Measurements from ENCODE around the gene GUCY2C.

GUCY2C gene

DNA sequence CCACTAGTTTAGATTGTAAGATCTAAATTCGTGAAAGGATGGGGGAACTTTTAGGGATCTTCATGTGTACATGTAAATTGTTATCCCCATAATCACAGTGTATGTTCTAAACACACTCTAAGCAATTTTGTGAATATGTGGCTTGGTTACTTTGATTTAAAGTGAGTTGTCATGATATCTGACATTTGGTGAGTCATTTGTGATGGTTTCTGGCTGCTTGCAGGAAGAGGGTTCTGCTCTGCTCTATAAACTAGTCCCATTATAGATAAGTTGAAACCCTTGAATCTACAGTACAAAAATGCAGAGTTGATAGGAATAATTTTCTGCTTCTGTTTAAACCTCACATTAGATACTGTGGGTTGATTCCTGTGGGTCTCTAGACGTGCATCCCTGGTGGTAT, 14.8 kb downstream of the GUCY2C start:
- DNase-seq (ENCODE audit: low read depth): no peak

DNA sequence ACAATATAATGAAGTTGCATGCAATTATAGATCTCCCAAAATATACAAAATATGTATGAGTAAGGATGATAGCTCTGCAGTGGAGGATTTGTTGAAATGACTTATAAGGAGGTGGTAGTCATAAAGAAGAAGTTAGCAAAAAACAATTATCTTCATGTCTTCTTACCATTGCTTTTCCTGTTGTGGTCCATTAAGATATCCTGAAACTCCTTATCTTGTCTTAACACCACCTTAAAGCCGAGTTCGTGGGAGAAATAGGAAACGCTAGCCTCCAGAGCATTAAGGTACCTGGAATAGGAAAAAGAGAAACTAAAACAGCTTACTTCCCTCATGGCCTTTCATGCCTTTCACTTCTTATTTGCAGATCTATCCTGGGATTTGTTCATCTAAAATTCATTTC, 15.2 kb downstream of the GUCY2C start:
- DNase-seq (ENCODE audit: low read depth): no peak

DNA sequence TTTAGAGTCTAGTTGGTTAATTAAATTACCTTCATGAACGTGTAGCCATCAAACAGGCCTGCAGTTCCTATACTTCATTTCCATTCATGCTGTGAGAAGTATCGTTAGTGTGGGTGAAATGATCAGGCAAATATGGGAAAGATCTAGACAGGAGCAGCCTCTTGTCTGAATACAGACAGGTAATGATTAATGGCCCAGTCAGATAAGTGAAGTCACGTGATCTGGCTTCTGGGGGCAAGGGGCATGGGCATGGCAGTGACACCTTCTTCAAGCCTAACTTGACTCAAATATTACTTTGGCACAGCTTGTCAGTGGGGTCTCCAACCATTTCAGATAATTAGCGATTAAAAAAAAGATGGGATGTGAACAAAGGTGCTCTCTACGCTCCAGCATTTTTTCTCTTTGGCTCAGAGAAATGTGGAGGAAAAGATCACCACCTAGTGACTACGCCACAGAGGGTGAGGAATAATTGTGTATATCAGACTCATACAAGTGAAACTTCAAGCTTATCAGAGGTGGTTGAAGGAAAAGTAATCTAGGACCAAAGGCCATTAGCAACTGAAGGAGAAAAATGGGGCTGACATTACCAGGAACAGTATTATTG, 17.8 kb downstream of the GUCY2C start:
- no peak for DNase-seq (ENCODE audit: low read depth)

DNA sequence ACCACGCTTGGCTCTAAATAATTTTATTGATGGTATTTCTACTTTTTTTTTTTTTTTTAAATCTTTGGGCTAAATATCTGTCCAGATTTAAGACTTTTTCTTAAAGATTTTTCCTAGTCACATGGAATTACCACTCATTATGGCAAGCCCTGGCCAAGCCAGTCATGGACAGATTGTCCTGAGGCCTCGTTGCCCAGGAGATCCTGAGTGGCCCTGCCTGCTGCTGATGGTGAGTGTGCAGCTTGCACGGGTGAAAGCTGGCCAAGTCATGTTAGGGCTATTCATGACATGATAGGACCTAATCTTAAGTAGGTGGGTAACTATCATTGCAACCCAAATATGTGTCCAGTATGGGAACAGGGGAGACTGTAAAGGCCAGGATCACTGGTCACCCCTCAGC, 27.8 kb downstream of the GUCY2C start:
- no peak for DNase-seq (ENCODE audit: low read depth)

DNA sequence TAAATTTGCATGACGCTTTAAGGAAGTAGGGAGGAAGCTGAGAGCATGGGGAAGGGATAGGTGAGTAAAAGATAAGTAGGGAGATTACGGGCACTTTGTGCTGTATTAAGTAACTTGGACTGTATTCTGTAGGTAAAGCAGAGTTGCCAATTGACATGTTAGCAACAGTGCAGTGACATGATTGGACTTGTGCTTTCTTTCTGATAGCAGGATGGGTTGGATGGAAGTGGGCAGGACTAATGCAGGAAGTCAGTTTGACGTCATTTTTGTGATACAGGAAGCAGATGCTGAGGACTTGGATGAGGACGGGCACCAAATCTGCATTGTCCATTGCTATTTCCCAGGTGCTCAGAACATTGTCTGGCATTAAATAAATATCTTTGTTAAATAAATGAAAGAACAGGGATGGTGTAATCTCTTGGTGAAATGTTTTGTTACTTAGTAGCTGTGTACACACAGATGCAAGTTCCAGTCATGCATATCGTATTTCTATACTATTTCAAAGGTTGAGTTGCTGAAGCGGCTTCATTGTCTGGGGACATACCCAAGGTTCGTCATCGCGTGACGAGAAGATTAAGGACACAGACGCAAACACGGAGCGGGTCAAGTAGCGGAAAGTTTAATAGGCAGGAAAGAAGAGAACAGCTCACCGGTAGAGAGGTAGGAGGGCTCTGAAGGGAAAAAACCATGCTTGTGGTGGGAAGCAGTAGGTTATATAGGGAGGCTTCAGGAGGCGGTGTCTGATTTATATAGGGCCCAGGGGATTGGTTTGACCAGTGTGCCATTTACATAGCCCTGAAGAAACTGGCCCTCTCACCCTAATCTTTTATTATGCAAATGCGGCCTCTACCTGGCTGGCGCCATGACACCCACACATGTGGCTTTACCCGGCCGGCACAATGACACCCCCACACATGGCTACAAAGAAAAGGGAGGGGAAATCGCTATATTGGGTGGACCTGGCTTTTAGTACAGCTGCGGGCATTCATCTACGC, 30.7 kb downstream of the GUCY2C start:
- DNase-seq (ENCODE audit: low read depth): no peak

DNA sequence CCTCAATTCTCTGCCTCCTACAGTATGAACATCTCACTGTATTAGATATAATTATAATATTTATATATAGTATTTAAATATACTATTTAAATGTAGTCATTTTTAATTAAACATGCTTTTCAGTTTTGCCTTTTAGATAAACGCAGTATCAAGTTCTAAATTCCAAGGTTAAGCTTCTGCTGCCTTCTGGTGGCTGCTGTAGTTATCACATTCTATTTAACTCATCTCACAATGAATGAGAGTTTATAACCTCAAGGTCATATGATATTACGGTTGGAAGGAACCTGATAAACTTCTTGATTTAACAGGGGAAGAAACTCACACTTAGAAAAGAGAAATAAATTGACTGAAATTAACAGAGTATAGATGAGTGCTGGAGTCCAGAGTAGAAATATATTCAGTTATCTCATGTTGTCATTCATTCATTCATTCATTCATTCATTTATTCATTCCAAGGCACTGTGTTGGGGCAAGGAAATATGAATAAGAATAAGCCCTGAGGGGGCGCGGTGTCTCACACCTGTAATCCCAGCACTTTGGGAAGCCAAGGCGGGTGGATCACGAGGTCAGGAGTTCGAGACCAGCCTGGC, 31.9 kb downstream of the GUCY2C start:
- DNase-seq (ENCODE audit: low read depth): no peak

DNA sequence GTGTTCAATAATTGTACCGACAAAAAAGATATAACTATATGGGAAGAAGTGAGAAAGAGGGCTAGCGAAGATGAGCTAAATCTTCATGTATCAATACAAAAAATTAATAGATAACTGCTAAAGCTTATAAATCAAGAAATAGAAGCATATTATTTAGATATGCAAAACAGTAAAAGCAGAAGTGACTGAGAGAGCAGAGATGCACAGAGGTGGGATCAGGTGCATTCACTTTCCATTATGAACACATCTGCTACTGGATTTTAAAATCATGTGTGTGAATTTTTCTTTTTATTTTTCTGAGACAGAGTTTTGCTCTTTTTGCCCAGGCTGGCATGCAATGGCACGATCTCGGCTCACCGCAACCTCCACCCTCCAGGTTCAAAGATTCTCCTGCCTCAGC, 33.4 kb downstream of the GUCY2C start:
- DNase-seq (ENCODE audit: low read depth): no peak

DNA sequence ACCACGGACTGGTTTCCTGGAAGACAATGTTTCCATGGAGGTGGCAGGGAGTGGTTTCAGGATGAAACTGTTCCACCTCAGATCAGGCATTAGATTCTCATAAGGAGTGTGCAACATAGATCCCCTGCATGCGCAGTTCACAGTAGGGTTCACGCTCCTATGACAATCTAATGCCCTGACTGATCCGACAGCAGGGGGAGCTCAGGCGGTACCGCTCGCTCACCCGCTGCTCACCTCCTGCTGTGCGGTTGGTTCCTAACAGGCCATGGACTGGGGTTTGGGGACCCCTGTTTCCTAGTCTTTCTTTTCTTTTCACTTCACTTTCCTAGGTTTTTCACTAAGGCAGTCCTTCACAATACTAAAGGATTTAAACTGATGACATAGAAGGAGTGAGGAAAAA, 39.6 kb downstream of the GUCY2C start:
- DNase-seq (ENCODE audit: low read depth): no peak

DNA sequence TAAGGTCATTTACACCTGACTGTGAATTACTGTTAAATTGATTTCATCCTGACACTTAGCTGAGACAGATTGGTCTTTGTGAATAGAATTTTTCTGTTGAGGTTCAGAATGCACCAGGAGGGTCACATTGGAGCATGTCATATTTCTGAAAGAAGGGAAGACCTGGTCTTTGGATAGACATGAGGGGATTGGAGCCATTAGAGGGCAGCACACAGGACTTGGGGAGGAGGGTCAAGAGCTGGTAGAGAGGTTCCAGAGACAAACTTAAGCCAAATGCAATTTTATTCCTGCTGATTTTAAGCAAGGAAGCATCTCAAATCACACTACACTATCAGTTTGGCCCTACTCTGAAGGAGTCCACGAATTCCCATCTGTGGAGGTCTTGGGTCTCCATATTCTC, 41.1 kb downstream of the GUCY2C start:
- no peak for DNase-seq (ENCODE audit: low read depth)

DNA sequence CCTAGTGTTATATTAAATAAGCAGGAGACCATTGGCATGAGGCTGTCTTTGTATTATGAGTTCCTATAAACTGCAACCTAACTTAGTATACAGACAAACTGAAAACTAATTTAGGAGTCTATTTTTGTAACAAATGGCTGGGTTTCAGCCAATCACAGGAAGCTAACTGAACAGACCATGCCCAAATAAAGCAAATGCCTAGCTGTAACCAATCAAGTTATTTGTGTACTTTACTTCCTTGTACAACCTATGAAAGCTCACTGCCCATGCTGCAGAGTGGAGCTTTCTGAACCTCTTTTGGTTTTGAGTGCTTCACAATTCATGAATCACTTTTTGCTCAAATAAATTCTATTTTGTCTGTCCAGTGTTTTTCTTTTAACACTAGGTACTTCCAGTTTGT, 41.6 kb downstream of the GUCY2C start:
- no peak for DNase-seq (ENCODE audit: low read depth)

DNA sequence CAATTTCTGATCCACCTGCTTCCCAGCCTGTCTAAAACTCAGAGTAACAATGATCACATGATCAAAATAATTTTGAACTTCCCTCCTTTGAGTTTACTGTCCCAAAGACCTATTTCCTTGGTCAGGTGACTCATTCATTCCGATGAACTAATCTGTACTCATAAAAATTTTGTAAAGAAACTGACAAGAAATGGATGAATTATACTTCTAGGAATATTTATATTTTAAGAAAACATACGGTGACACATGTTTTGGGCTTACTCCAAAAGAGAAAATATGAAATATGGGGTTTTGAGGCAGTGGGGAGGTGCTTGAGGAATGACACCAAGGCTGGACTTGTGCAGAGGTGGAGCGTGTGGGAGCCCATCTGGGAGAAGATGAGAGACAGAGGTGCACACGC, 42.0 kb downstream of the GUCY2C start:
- DNase-seq (ENCODE audit: low read depth): no peak

DNA sequence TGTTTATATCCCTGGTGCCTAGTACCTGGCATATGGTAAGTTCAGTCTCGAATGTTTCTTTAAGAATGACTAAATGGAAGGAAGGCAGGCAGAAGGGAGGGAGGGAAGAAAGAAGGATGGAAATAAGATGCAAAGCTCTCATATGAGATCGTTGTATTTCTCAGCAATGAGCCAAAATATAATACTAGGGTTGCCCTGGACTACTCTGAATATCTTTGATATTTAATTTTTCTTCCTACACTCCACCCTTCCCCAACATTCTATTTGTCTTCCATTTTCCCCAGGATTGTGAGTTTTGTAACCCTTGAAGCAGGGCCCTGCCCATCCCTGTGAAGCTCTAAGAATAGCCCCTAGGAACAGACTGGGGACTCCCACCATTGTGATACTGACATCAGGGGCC, 43.9 kb downstream of the GUCY2C start:
- no peak for DNase-seq (ENCODE audit: low read depth)

DNA sequence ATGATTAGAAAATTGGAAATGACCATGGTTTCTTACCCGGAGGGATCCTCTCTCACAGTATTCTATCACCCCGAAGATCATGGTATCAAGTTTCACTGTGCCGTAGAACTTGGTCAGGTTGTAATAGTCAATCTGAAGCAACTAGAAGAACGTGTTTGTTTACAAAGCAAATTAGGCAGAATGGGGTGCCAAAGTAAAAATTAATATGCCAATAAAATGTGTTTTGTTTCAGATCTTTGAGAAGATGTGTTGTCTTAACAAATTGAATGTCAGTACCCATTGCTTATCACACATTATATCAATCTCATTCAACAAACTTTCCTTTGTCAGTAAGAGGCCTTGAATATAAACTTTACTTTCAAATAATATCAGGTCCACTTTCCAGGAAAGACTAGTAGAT, 45.0 kb downstream of the GUCY2C start:
- DNase-seq (ENCODE audit: low read depth): no peak

DNA sequence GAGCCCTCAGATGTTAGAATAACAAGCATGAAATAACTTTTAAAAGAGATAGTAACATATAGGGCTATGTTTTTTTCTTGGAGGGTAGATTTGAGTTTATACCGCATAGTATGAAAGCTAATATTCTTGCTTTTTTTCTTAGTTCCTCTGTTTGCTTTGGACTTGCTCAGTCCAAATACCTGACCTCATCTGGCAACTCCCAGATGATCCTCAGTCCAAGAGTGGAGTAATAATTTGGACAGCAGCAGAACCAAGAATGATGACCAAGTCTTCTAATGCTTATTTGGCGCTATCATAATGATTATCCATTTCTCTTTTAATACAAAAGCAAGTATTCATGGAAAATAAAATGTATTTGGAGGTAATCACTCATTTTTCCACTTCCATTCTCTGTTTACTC, 45.6 kb downstream of the GUCY2C start:
- no peak for DNase-seq (ENCODE audit: low read depth)

DNA sequence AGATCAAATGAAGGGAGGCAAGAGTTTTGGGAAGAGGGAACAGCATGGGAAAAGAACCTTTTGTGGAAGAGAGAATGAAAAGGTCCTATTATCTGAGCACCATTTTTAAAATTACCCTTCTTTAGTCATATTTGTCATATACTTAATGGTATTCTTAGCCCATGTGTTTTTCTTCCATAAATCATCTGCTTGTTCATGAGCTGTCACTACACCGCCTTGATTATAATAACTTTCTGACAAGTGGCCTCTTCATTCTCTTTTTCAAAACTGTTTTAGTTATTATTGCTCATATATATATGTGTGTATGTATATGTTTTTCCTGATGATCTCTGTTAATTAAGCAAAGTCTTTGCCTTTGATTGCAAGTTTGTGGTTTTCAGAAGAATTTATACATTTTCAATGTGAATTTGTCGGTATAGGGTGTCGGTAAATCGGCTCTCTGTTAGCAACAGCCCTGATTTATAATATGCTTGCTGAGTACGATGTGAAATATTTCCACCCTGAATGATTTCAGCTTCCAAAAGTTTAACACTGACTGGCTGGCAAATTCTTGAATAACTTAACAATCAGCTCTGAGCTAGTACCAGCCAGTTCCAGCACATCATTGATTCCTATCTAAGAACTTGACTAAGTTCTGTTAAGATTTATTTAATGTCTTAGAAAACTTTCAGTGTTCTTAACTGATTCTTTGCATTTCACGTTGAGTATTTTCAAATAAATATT, 49.2 kb downstream of the GUCY2C start:
- DNase-seq (ENCODE audit: low read depth): no peak

DNA sequence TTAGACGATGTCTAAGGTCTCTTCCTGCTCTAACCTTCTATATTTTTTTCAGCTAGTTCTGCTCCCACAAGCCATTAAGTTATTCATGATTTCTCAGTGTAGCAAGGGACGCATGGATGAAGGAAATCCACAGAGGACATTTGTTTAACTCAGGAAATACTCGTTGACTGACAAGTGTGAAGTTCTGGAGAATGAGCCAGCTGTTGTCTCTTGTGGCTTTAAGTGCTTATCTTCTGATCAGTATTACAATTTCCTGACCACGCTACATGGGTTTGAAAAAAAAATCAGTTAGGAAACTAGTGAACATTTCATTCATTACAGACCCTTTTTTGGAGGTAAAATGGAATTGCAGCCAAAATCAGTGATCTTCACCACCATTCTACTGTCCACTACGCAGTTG, 53.1 kb downstream of the GUCY2C start:
- DNase-seq (ENCODE audit: low read depth): no peak

DNA sequence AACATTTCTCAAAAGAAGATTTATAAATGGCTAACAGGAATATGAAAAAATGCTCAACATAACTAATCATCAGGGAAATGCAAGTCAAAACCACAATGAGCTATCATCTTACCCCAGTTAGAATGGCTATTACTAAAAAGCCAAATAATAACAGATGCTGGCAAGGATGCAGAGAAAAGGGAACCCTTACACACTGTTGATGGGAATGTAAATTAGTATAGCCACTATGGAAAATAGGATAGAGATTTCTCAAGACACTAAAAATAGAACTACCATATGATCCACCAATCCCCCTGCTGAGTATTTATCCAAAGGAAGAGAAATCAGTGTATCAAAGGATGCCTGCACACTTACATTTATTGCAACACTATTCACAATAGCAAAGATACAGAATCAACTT, 58.3 kb downstream of the GUCY2C start:
- DNase-seq (ENCODE audit: low read depth): no peak

DNA sequence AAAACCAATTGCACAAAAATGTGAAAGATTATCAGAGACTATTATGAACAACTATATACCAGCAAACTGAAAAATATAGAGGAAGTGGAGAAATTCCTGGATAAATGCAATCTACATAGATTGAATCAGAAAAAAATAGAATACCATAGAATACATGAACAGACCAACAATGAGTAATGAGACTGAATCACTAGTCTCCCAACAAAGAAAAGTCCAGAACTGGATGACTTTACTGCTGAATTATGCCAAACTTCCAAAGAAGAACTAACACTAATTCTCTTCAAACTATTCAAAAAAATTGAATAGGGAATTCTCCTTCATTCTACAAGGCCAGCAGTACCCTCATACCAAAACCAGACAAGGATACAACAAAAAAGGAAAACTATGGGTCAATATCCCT, 60.6 kb downstream of the GUCY2C start:
- DNase-seq (ENCODE audit: low read depth): no peak

DNA sequence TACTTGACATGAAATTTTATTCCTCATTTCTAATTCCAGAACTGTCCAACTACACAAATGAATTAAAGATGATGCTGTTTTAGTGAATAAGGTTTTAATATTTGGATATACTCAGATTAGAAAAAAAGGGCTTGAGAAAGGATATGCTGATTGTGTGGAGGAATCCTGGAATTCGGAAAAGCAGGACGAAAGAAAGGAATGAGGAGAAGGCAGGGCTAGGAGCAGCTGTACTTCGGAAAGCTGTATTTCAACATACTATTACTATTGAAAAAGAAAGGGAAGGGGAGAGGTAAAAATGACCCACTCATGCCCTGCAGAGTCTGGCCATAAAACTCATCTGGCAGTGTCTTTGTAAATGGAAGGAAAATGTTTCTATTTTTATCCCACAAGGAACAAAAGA, 65.6 kb downstream of the GUCY2C start:
- no peak for DNase-seq (ENCODE audit: low read depth)

DNA sequence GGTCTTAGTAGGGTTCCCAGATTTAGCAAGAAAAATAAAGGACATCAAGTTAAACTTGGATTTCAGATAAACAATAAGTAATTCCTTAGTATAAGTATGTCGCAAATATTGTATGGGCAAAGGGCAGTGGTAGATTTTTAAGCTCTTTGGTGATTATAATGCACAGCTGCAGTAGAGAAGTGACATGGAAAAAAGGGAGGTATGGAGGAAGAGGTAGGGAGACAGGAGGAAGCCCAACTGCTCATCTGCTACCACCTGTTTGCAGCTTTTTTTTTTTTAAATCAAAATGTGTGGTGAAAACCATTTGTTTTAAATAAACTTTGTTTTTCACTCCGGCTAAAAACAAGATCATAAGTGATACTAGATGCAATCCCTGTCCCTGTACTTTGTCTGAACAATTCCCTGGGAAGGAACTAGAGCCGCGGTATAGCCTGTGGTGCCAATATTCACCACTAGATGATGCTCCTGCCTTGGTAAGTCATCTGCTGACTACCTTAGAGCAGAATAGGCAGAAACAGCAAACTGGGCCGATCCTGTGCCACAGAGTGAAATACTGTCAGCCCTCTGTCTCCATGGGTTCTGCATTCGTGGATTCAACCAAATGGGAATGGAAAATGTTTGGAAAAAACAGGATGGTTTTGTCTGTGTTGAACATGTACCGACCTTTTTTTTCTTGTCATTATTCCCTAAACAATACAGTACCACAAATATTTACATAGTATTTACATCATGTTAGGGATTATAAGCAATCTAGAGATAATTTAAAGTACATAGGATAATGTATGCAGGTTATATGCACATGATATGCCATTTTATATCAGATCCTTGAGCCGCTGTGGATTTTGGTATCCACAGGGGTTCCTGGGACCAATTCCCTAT, 66.3 kb downstream of the GUCY2C start:
- peak; percentile 55 for DNase-seq (ENCODE audit: low read depth)

DNA sequence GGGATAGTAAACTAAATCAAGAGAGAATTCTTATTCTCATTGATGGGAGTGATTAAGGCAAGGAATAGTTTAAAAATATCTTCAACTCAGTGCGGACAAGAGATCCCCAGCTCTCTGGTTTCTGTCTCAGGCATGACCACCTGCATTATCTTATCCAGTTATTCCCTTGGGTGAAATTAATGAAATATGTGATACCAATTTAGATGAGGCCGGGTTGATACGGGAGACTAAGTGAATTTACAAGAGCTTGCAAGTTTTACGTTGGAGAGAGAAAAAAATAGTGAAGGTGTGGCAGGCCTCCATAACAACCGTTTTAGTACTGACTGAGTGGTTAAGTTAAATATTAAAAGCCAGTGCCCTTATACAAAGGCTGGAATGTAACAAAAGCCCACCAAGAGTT, 67.6 kb downstream of the GUCY2C start:
- DNase-seq (ENCODE audit: low read depth): no peak

DNA sequence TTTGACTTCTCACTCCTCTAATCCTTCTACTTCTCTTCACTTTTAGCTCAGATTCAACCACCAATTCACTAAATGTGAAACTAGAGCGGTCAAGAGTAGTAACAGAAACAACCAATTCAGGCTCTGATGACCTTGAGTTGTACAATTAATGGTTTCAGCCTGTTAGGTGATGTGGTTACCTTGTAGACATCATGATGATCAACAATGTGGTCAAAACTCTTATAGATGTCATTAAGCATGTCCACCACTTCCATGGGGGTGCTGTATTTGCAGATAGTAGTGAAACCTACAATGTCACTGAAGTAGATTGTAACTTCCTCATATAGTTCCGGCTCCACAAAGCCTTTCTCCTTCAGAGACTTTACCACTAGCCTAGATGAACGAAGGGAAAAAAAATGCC, 74.6 kb downstream of the GUCY2C start:
- DNase-seq (ENCODE audit: low read depth): no peak

All from stromal cell of bone marrow (primary cell).